ENCODE measurements around the gene MAST2.
"Not testable (repeated sequence)": the region's sequence is repeated elsewhere in the genome, so short reads cannot be mapped to it uniquely, and the experiment has no call there.

MAST2 gene

GRCh38 chr1:45814776-45815175 lies 11.4 kb downstream of the MAST2 start:
- no peak for DNase-seq

- DNase-seq: no peak
These were observed 12.5 kb downstream of the MAST2 start for GRCh38 chr1:45815667-45816458.

GRCh38 chr1:45820173-45820572 lies 16.8 kb downstream of the MAST2 start:
- DNase-seq: no peak

GRCh38 chr1:45820788-45821187 lies 17.4 kb downstream of the MAST2 start:
- DNase-seq: no peak

GRCh38 chr1:45822644-45823043 lies 19.2 kb downstream of the MAST2 start:
- no peak for DNase-seq

- no peak for DNase-seq
These were observed 21.2 kb downstream of the MAST2 start for GRCh38 chr1:45824607-45825006.

- no peak for DNase-seq
These were observed 23.8 kb downstream of the MAST2 start for GRCh38 chr1:45827256-45827655.

- no peak for DNase-seq
These were observed 25.4 kb downstream of the MAST2 start for GRCh38 chr1:45828841-45829240.

- DNase-seq: no peak
These were observed 29.9 kb downstream of the MAST2 start for GRCh38 chr1:45833361-45833760.

GRCh38 chr1:45834689-45835088 lies 31.3 kb downstream of the MAST2 start:
- DNase-seq: no peak

- DNase-seq: no peak
These were observed 33.0 kb downstream of the MAST2 start for GRCh38 chr1:45836451-45836850.

GRCh38 chr1:45836861-45837260 lies 33.4 kb downstream of the MAST2 start:
- not testable (repeated sequence) for DNase-seq

- not testable (repeated sequence) for DNase-seq
These were observed 34.9 kb downstream of the MAST2 start for GRCh38 chr1:45838322-45838721.

GRCh38 chr1:45840704-45841103 lies 37.3 kb downstream of the MAST2 start:
- no peak for DNase-seq

- no peak for DNase-seq
These were observed 39.4 kb downstream of the MAST2 start for GRCh38 chr1:45842786-45843185.

GRCh38 chr1:45843474-45843905 lies 40.1 kb downstream of the MAST2 start:
- DNase-seq: no peak

- DNase-seq: not testable (repeated sequence)
These were observed 40.6 kb downstream of the MAST2 start for GRCh38 chr1:45844000-45844399.

- DNase-seq: no peak
These were observed 43.5 kb downstream of the MAST2 start for GRCh38 chr1:45846931-45847330.

- no peak for DNase-seq
These were observed 44.7 kb downstream of the MAST2 start for GRCh38 chr1:45848097-45848496.

- no peak for DNase-seq
These were observed 45.3 kb downstream of the MAST2 start for GRCh38 chr1:45848714-45849113.

- DNase-seq: no peak
These were observed 46.6 kb downstream of the MAST2 start for GRCh38 chr1:45850017-45850416.

GRCh38 chr1:45854724-45855123 lies 51.3 kb downstream of the MAST2 start:
- no peak for DNase-seq

GRCh38 chr1:45857101-45857700 lies 53.8 kb downstream of the MAST2 start:
- DNase-seq: no peak

GRCh38 chr1:45857755-45858492 lies 54.5 kb downstream of the MAST2 start:
- DNase-seq: not testable (repeated sequence)
